K562 (cell line): ENCODE measurements around the gene HPN. TPM values are rescaled to one million over a fixed set of nuclear protein-coding genes. Genes with fewer than 3 reads are reported as not detected.

Experiments
- ATAC-seq: fragments of 200-7000 bp; cut with Tn5 transposase; 3 replicates; pipeline ENCODE4 v1.9.1; 2020; ENCODE audit warnings: moderate library complexity
- BruUV-seq: library from RNA; stranded (reverse); fragments of 400-500 nt; replicated peaks from 2 replicates; lab custom pipeline; 2021; lab: Mats Ljungman, UMichigan
- CTCF ChIA-PET: fragments of 300-600 bp; formaldehyde crosslinking; extraction: SDS; loops from one replicate; lab custom pipeline; 2021; ENCODE audit warnings: low intra/inter-chr PET ratio; lab: Yijun Ruan, JAX
- POLR2A ChIA-PET: fragments of 300-600, 350-650 bp; sonication (Branson Sonifier 250); formaldehyde crosslinking; extraction: SDS; loops from one replicate; lab custom pipeline; 2021; ENCODE audit warnings: antibody characterized with exemption, inconsistent platforms; lab: Yijun Ruan, JAX
- DNase-seq, 4 experiments: peaks; one replicate each; pipeline versions ENCODE4 v3.0.0 to v3.0.0-alpha.2; 2011 to 2018; ENCODE audit warnings: low spot score in 3 of 4, mixed read lengths in 3 of 4; ENCODE audit errors: extremely low read depth in 1 of 4
- FAIRE-seq: peaks from 2 replicates; lab custom pipeline; 2011; peaks lifted over from hg19 to GRCh38; lab: Jason Lieb, UNC
- H2AFZ ChIP-seq: 2 replicates; pipeline ENCODE4 v1.6.0; 2011; ENCODE audit warnings: low read depth, low read length, control low read depth, inconsistent platforms
- H3K27ac ChIP-seq: fragments of 200-600 bp; 3 replicates; pipeline ENCODE4 v1.8.0; 2011; ENCODE audit warnings: low read depth, mild to moderate bottlenecking, control low read depth, inconsistent platforms, low read length, moderate library complexity, mixed read lengths; ENCODE audit errors: extremely low read depth
- H3K27me3 ChIP-seq, 2 experiments: fragments of 300-600 bp in 1 of 2; 2 replicates in 1 of 2; 3 replicates in 1 of 2; pipeline versions ENCODE4 v1.6.0 to v1.8.0; 2011; ENCODE audit warnings: inconsistent platforms in 2 of 2, low read length in 2 of 2, mild to moderate bottlenecking in 1 of 2, mixed read lengths in 1 of 2, moderate library complexity in 1 of 2; ENCODE audit not compliant: control insufficient read depth in 2 of 2, insufficient read depth in 2 of 2
- H3K36me3 ChIP-seq: fragments of 300-600 bp; 3 replicates; pipeline ENCODE4 v1.8.0; 2011; ENCODE audit warnings: mild to moderate bottlenecking, low read length, inconsistent platforms; ENCODE audit not compliant: control insufficient read depth, insufficient read depth
- H3K4me1 ChIP-seq, 2 experiments: fragments of 200-600 bp in 1 of 2; replicated peaks in 1 of 2; 2 replicates in 1 of 2; 3 replicates in 1 of 2; pipeline versions ENCODE4 v1.5.1 to v1.8.0; 2011; ENCODE audit warnings: inconsistent platforms in 2 of 2, low read length in 2 of 2, mild to moderate bottlenecking in 1 of 2, mixed read lengths in 1 of 2, moderate library complexity in 1 of 2; ENCODE audit not compliant: control insufficient read depth in 2 of 2, insufficient read depth in 2 of 2
- H3K4me2 ChIP-seq: 2 replicates; pipeline ENCODE4 v1.6.1; 2011; ENCODE audit warnings: low read length, control low read depth, inconsistent platforms, mixed read lengths; ENCODE audit not compliant: insufficient read depth
- H3K4me3 ChIP-seq: fragments of 200-600 bp; sonication (generic), shearing (Covaris generic); 2 replicates; pipeline ENCODE4 v1.5.1; 2016; ENCODE audit warnings: control low read depth, inconsistent platforms
- H3K79me2 ChIP-seq: fragments of 200-600 bp; 3 replicates; pipeline ENCODE4 v1.8.0; 2011; ENCODE audit warnings: low read length, inconsistent platforms; ENCODE audit not compliant: control insufficient read depth, insufficient read depth
- H3K9ac ChIP-seq, 2 experiments: 2 replicates each; pipeline versions ENCODE4 v1.6.0 to v1.6.1; 2011; ENCODE audit warnings: low read depth in 2 of 2, low read length in 2 of 2, control low read depth in 1 of 2, inconsistent platforms in 1 of 2, mild to moderate bottlenecking in 1 of 2, mixed read lengths in 1 of 2; ENCODE audit not compliant: insufficient read depth in 1 of 2
- H3K9me1 ChIP-seq: one replicate; pipeline ENCODE4 v1.6.0; 2011; ENCODE audit warnings: inconsistent platforms, mild to moderate bottlenecking, low read length, moderate library complexity; ENCODE audit not compliant: control insufficient read depth, insufficient read depth
- H3K9me3 ChIP-seq: replicated peaks from 2 replicates; pipeline ENCODE4 v1.5.1; 2011; ENCODE audit warnings: low read depth, low read length, inconsistent platforms; ENCODE audit not compliant: control insufficient read depth, insufficient read depth
- H4K20me1 ChIP-seq: replicated peaks from 2 replicates; pipeline ENCODE4 v1.6.1; 2011; ENCODE audit warnings: low read length, inconsistent platforms, mixed read lengths; ENCODE audit not compliant: control insufficient read depth, insufficient read depth
- MBD2 ChIP-seq: sonication (generic); IDR thresholded peaks from 2 replicates; pipeline ENCODE4 v1.6.1; 2016; ENCODE audit warnings: low read depth, borderline replicate concordance
- PRMT5 ChIP-seq: sonication (generic); formaldehyde crosslinking; IDR thresholded peaks from 2 replicates; pipeline ENCODE4 v1.5.0; 2020; ENCODE audit warnings: missing genetic modification reagents
- PURB ChIP-seq: sonication (generic); formaldehyde crosslinking; IDR thresholded peaks from 2 replicates; pipeline ENCODE4 v1.9.0; 2021; ENCODE audit warnings: low read depth, mild to moderate bottlenecking, missing genetic modification reagents
- SMC3 ChIP-seq: conservative IDR thresholded peaks from 2 replicates; pipeline ENCODE4 v1.6.1; 2011; ENCODE audit warnings: low read depth, low read length, improper control_type of control experiment; ENCODE audit not compliant: insufficient read depth
- TAF1 ChIP-seq: IDR thresholded peaks from 2 replicates; pipeline ENCODE4 v1.6.1; 2011; ENCODE audit warnings: mild to moderate bottlenecking, low read length, moderate library complexity; ENCODE audit not compliant: insufficient read depth, control insufficient read depth, severe bottlenecking; ENCODE audit errors: extremely low read depth
- ZNF143 ChIP-seq: sonication (generic); formaldehyde crosslinking; IDR thresholded peaks from 2 replicates; pipeline ENCODE4 v1.9.0; 2022; ENCODE audit warnings: mild to moderate bottlenecking, missing genetic modification reagents
- WGBS: fragments of 100-300 bp; shearing (Covaris generic); methylation state at CpG from one replicate; pipeline ENCODE4 v1.1.6; 2016; ENCODE audit warnings: low coverage, mixed read lengths; ENCODE audit not compliant: insufficient coverage; ENCODE audit errors: missing lambda C conversion rate; 5-methylcytosine and 5-hydroxymethylcytosine counted together
- in situ Hi-C: fragments of 300-500 bp; cut with MboI; formaldehyde crosslinking; loops from 4 replicates; pipeline ENCODE4 v1.15.0; 2018; ENCODE audit warnings: inconsistent platforms, mixed read lengths
- intact Hi-C: fragments of 100-400 bp; cut with micrococcal nuclease; formaldehyde crosslinking; loops from 2 replicates; pipeline ENCODE4 v1.14.2; 2022
- polyA plus RNA-seq, 8 experiments: library from polyadenylated mRNA; depleted of rRNA in 4 of 8; stranded (reverse) in 5 of 8; unstranded in 3 of 8; fragments of >200 nt; fragmentation: Nextera tagmentation in 2 of 8; fragmentation: Illumina TruSeq in 1 of 8; extraction: Ambion mirVana in 2 of 8; extraction: Trizol in 1 of 8; gene quantifications; 2 replicates each; pipeline versions ENCODE4 v1.2.1 to v1.2.3, GENCODE V29; 2011 to 2014; ENCODE audit warnings: inconsistent platforms in 1 of 8, missing spikeins in 1 of 8
- total RNA-seq, 7 experiments: library from RNA; depleted of rRNA in 6 of 7; stranded (reverse); fragments of >200 nt in 6 of 7; fragmentation: Illumina TruSeq in 2 of 7; extraction: Trizol in 2 of 7; gene quantifications; 2 replicates each; pipeline versions ENCODE4 v1.2.1 to v1.2.3, GENCODE V29; 2011 to 2021; ENCODE audit warnings: low replicate concordance in 1 of 7
- TF ChIP-seq, protein P1 (sequence below): sonication (generic); formaldehyde crosslinking; IDR thresholded peaks from 2 replicates; pipeline ENCODE4 v1.8.0; 2022; ENCODE audit warnings: missing genetic modification reagents, mild to moderate bottlenecking, moderate library complexity, borderline replicate concordance
- TF ChIP-seq, protein P2 (sequence below): fragments of 250-450 bp; sonication (Bioruptor Pico); IDR thresholded peaks from 2 replicates; pipeline ENCODE4 v1.8.0; 2022; ENCODE audit warnings: inconsistent platforms
- TF ChIP-seq, protein P3 (sequence below): fragments of 200-800 bp; sonication (Bioruptor generic); IDR thresholded peaks from 2 replicates; pipeline ENCODE4 v1.6.1; 2017; ENCODE audit warnings: missing genetic modification characterization, missing compliant biosample characterization

HPN gene
- total and polyA plus RNA-seq, 9 of the 15 experiments (the other 6 are each of a cell fraction or from before 2014, with no cell fraction given), result 0.10 to 0.20 TPM; not detected in 7

DNA sequence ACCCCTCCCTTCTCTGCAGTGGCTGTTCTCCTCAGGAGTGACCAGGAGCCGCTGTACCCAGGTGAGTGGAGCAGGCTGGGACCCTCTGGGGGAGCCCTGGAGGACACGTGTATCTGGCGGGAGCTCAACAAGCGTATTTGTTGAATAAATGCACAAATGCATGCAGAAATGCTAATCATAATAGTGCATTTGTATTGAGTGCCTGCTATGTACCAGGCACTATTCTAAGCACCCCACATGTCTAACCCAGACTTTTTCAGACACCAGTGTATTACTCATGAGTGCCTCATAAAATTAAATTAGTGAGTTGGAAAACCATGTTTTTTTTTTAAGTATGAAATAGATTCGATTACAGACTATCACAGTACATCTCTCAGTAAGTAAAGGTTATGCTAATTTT is 7.9 kb downstream of the HPN start:
- H3K27me3 ChIP-seq, result 0 out of 5 replicates have a peak, but pooled peaks cover 0 to 4% of the 10 kb centered on the region in 2 experiments
- ChIA-PET POLR2A (interaction anchor here (1.2 to 1.5 kb wide), 2 partner anchors 9 to 17 kb away, joined by 3 to 5 read pairs; no protein-coding TSS in a partner anchor), CTCF (no interaction called here)
- no peaks in the 10 kb centered on the region for H3K9me1 ChIP-seq
- H3K9me3 ChIP-seq, result no peaks in the 10 kb centered on the region
- FAIRE-seq (no peak), DNase-seq (no peak), ATAC-seq (no peak)
- no peaks in the 10 kb centered on the region for H3K36me3 ChIP-seq
- no peak overlapping the region for H2AFZ ChIP-seq
- no peaks in the 10 kb centered on the region for H4K20me1 ChIP-seq
- H3K27ac ChIP-seq, result no peak overlapping the region
- peaks cover 0 to 10% of the 10 kb centered on the region in 2 experiments; a peak in 2 of 5 replicates for H3K4me1 ChIP-seq
- BruUV-seq, result no TSS peak
- no peaks in the 10 kb centered on the region for H3K79me2 ChIP-seq
- intact Hi-C loops, result loop anchor here (10.0 kb wide), 1 partner anchor 45 kb away; no protein-coding TSS in a partner anchor
- TF ChIP-seq, protein P1, sequence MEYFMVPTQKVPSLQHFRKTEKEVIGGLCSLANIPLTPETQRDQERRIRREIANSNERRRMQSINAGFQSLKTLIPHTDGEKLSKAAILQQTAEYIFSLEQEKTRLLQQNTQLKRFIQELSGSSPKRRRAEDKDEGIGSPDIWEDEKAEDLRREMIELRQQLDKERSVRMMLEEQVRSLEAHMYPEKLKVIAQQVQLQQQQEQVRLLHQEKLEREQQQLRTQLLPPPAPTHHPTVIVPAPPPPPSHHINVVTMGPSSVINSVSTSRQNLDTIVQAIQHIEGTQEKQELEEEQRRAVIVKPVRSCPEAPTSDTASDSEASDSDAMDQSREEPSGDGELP (CRISPR knock-in tag), result no peak
- TF ChIP-seq ZNF143, result no peak
- TF ChIP-seq, protein P2, sequence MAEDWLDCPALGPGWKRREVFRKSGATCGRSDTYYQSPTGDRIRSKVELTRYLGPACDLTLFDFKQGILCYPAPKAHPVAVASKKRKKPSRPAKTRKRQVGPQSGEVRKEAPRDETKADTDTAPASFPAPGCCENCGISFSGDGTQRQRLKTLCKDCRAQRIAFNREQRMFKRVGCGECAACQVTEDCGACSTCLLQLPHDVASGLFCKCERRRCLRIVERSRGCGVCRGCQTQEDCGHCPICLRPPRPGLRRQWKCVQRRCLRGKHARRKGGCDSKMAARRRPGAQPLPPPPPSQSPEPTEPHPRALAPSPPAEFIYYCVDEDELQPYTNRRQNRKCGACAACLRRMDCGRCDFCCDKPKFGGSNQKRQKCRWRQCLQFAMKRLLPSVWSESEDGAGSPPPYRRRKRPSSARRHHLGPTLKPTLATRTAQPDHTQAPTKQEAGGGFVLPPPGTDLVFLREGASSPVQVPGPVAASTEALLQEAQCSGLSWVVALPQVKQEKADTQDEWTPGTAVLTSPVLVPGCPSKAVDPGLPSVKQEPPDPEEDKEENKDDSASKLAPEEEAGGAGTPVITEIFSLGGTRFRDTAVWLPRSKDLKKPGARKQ (CRISPR knock-in tag), result no peak
- TF ChIP-seq PURB (CRISPR knock-in tag), result no peak
- TF ChIP-seq TAF1, result no peak
- no peak for TF ChIP-seq SMC3
- no peak for TF ChIP-seq MBD2
- TF ChIP-seq, protein P3, sequence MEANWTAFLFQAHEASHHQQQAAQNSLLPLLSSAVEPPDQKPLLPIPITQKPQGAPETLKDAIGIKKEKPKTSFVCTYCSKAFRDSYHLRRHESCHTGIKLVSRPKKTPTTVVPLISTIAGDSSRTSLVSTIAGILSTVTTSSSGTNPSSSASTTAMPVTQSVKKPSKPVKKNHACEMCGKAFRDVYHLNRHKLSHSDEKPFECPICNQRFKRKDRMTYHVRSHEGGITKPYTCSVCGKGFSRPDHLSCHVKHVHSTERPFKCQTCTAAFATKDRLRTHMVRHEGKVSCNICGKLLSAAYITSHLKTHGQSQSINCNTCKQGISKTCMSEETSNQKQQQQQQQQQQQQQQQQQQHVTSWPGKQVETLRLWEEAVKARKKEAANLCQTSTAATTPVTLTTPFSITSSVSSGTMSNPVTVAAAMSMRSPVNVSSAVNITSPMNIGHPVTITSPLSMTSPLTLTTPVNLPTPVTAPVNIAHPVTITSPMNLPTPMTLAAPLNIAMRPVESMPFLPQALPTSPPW, result no peak
- TF ChIP-seq PRMT5 (CRISPR knock-in tag), result no peak
- no peak overlapping the region; a peak in 1 of 4 replicates for H3K9ac ChIP-seq
- H3K4me2 ChIP-seq, result no peak overlapping the region
- no peak overlapping the region for H3K4me3 ChIP-seq
- in situ Hi-C loops, result no loop called here
- 15% methylated on average over 5 of the region's 5 CpGs for WGBS
